WTC11 (cell line): ENCODE data around the gene CHRM2.

ENCODE experiments used
- ETV6 ChIP-seq: sonication (generic); formaldehyde crosslinking; IDR thresholded peaks from 2 replicates; pipeline ENCODE4 v1.8.1; 2022; ENCODE audit warnings: mild to moderate bottlenecking, missing genetic modification reagents
- NR2C2 ChIP-seq: sonication (generic); formaldehyde crosslinking; IDR thresholded peaks from 2 replicates; pipeline ENCODE4 v1.8.0; 2022; ENCODE audit warnings: mild to moderate bottlenecking, missing genetic modification reagents

DNA sequence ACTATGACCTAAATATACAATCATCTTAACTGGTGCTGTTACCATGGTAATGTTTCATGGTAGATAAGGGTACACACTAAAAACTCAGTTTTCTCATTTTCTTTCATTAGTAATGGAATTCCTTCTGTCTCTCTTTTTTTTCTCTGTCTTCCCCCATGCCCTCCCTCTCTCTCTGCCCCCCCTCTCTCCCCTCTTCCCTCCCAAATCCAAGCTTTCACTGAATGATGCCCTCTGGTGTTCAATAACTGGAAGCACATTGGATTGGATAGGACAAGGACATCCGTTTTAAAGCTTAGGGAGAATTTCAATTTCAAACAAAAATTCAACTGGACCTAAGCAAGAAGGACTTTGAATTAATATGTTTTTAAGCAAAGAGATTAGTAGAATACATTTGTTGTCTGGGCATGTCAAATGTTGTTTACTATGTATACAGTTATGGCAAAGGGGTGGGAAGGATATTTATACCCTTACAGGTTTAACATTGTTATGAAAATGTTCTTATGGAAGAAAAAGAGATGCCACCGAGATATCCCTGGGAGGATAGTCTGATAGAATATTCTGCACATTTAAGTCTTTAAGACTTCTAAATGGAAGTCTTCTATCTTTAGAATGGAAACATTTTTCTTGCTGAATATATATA, 6.1 kb downstream of the CHRM2 start:
- TF ChIP-seq ETV6 (no peak), NR2C2 (CRISPR knock-in tag) (no peak)
